ENCODE measurements around the gene PGM5.

DNA sequence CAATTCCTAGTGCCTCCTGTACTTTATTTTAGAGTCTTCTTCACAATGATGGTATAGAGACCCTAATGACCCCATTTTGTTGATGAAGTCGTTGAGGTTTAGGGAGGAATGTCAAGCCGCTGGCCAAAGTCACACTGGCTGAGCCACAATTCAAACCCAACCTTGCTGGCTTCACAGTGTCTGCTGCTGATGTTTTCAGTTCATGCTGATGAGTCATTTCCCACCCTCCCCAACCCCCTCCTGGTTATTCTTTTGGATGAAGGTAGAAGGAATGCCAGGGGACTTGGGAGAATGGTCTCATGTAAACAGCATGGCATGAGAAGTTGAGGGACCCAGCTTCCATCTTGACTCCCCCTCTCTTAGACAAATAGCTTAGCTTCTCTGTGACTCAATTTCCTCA, 115.7 kb downstream of the PGM5 start:
- TF ChIP-seq POLR2AphosphoS5 (IDR thresholded peaks at IDR 0.05): no peak
- TF ChIP-seq, protein P1, sequence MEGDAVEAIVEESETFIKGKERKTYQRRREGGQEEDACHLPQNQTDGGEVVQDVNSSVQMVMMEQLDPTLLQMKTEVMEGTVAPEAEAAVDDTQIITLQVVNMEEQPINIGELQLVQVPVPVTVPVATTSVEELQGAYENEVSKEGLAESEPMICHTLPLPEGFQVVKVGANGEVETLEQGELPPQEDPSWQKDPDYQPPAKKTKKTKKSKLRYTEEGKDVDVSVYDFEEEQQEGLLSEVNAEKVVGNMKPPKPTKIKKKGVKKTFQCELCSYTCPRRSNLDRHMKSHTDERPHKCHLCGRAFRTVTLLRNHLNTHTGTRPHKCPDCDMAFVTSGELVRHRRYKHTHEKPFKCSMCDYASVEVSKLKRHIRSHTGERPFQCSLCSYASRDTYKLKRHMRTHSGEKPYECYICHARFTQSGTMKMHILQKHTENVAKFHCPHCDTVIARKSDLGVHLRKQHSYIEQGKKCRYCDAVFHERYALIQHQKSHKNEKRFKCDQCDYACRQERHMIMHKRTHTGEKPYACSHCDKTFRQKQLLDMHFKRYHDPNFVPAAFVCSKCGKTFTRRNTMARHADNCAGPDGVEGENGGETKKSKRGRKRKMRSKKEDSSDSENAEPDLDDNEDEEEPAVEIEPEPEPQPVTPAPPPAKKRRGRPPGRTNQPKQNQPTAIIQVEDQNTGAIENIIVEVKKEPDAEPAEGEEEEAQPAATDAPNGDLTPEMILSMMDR (IDR thresholded peaks at IDR 0.05): no peak
- no peak for TF ChIP-seq POLR2A (IDR thresholded peaks at IDR 0.05)

Data from gastroesophageal sphincter (tissue), 3 donors.